ENCODE data around the gene INPP5A.

Gene INPP5A

DNA sequence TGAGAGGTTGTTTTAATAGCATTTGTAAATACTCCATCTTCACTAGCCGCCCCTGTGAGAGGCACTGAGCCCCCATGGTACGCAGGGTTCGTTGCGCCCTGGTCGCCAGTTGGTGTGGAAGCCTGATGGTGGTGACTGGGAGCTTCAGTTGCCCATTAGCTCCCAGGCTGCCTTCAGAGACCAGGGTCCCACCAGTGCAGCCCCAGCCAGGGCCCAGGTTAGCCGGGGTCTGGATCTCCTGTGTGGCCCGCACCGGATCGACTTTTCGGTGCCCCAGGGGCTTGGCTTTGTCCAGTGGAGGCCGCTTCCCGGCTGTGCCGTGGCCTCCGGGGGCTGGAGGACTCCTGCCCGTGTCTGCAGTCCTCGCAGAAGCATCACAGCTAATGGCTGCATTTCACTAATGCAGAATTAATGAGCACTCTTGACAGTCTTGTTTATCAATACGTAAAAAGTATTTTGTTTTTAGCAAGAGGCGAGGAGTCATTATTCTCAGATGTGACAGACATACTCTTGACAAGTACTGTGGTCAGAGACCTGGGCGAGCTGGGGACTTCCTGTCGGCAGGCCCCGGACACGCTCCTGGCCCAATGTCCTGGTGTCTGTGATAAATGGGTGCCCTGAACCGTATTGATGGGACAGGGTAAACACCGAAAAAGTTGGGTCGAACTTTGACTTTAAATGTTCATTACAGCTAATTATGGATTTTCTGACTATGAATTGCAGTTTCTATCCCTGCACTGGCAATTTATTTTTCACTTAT lies 148.5 kb downstream of the INPP5A start:
- no peak for DNase-seq
- in situ Hi-C loops (cut with HindIII; ENCODE audit: low pct_ligation_motif_present, low sequenced_read_pairs): no loop called here
- H3K4me3 ChIP-seq (ENCODE audit: low read depth, low read length): no peak overlapping the region
- H3K27me3 ChIP-seq (replicated peaks): no peaks in the 10 kb centered on the region
- H3K36me3 ChIP-seq (replicated peaks): peaks cover 2% of the 10 kb centered on the region
- no peak for TF ChIP-seq CTCF (IDR thresholded peaks at IDR 0.05; ENCODE audit: low read depth, low read length, missing control alignments)
- H3K27ac ChIP-seq: peak overlapping the region; percentile 86

- Histone ChIP-seq H3K27ac (no peak overlapping the region), H3K27me3 (replicated peaks) (no peaks in the 10 kb centered on the region), H3K4me3 (ENCODE audit: low read depth, low read length) (no peak overlapping the region), H3K36me3 (replicated peaks) (peaks cover 4% of the 10 kb centered on the region)
- in situ Hi-C loops (cut with HindIII; ENCODE audit: low pct_ligation_motif_present, low sequenced_read_pairs): no loop called here
- no peak for DNase-seq
- TF ChIP-seq CTCF (IDR thresholded peaks at IDR 0.05; ENCODE audit: low read depth, low read length, missing control alignments): no peak
These were observed 149.8 kb downstream of the INPP5A start for GRCh38 chr10:132687181-132687892.

- no peak for TF ChIP-seq CTCF (IDR thresholded peaks at IDR 0.05; ENCODE audit: low read depth, low read length, missing control alignments)
- peaks cover 4% of the 10 kb centered on the region for H3K36me3 ChIP-seq (replicated peaks)
- in situ Hi-C loops (cut with HindIII; ENCODE audit: low pct_ligation_motif_present, low sequenced_read_pairs): no loop called here
- H3K27me3 ChIP-seq (replicated peaks): no peaks in the 10 kb centered on the region
- no peak overlapping the region for H3K4me3 ChIP-seq (ENCODE audit: low read depth, low read length)
- DNase-seq: no peak
- H3K27ac ChIP-seq: no peak overlapping the region
These were observed 150.4 kb downstream of the INPP5A start for GRCh38 chr10:132687893-132688579.

DNA sequence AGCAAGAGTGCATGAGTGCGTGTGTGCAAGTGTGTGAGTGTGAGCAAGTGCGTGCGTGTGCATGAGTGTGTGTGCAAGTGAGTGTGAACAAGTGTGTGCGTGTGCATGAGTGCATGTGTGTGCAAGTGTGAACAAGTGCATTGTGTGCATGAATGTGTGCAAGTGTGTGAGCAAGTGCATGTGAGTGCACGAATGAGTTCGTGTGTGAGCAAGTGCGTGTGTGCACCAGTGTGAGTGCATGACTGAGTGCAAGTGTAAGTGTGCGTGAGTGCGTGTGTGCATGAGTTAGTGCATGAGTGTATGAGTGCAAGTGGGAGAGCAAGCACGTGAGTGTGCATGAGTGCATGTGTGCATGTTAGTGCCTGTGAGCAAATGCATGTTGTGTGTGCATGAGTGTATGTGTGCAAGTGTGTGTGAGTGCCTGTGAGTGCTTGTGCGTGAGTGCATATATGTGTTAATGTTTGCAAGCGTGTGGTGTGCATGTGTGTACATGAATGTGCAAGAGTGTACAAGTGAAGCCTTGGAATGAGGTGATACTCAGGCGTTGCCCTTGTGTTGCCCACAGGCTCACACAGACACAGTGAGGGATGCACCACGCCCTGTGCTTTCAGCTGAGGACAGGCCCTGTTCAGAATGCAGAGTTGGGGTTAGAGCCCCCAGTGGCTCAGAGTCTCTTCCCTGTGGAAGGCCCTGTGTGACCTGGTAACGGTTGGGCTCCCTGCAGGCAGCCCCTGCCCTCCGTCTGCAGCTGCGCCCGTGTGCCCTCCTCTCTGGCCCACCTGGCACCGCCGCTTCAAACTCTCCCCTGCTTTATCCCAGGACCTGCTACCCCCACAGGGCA lies 151.2 kb downstream of the INPP5A start:
- Histone ChIP-seq H3K27me3 (replicated peaks) (no peaks in the 10 kb centered on the region), H3K27ac (no peak overlapping the region), H3K36me3 (replicated peaks) (peaks cover 4% of the 10 kb centered on the region), H3K4me3 (ENCODE audit: low read depth, low read length) (no peak overlapping the region)
- DNase-seq: no peak
- TF ChIP-seq CTCF (IDR thresholded peaks at IDR 0.05; ENCODE audit: low read depth, low read length, missing control alignments): no peak
- in situ Hi-C loops (cut with HindIII; ENCODE audit: low pct_ligation_motif_present, low sequenced_read_pairs): no loop called here

DNA sequence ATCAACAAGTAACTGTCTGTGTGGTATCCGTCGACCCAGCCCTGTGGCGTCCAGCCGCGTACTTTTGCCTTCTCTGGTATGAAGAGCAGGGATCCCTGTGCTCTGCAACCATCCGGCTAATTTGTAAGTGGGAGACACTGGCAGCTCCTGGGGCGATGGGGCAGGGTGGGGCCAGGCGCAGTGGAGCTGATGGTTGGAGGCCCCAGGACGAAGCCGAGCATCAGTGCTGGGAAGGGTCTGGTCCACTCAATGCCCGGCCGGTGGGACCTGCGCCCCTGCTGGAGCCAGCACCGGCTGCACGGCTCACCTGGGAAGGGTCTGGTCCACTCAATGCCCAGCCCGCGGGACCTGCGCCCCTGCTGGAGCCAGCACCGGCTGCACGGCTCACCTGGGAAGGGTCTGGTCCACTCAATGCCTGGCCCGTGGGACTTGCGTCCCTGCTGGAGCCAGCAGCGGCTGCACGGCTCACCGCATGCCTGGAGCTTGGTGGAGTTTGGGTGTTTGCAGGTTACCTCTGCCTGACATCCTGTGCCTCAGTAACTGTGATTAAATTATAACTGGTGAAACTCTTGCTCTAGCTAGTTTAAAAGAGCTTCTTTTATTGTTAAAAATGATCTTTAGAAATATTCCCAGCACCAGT lies 152.3 kb downstream of the INPP5A start:
- no peak for TF ChIP-seq CTCF (IDR thresholded peaks at IDR 0.05; ENCODE audit: low read depth, low read length, missing control alignments)
- peaks cover 4% of the 10 kb centered on the region for H3K36me3 ChIP-seq (replicated peaks)
- H3K27ac ChIP-seq: no peak overlapping the region
- in situ Hi-C loops (cut with HindIII; ENCODE audit: low pct_ligation_motif_present, low sequenced_read_pairs): no loop called here
- no peak for DNase-seq
- H3K4me3 ChIP-seq (ENCODE audit: low read depth, low read length): no peak overlapping the region
- no peaks in the 10 kb centered on the region for H3K27me3 ChIP-seq (replicated peaks)
